ENCODE data around the gene SCG2. TPM values are rescaled to one million over a fixed set of nuclear protein-coding genes. Genes with fewer than 3 reads are reported as not detected.

Gene SCG2
- total RNA-seq, 2 donors from 2014 or later, result 0.13 TPM; not detected in 1

DNA sequence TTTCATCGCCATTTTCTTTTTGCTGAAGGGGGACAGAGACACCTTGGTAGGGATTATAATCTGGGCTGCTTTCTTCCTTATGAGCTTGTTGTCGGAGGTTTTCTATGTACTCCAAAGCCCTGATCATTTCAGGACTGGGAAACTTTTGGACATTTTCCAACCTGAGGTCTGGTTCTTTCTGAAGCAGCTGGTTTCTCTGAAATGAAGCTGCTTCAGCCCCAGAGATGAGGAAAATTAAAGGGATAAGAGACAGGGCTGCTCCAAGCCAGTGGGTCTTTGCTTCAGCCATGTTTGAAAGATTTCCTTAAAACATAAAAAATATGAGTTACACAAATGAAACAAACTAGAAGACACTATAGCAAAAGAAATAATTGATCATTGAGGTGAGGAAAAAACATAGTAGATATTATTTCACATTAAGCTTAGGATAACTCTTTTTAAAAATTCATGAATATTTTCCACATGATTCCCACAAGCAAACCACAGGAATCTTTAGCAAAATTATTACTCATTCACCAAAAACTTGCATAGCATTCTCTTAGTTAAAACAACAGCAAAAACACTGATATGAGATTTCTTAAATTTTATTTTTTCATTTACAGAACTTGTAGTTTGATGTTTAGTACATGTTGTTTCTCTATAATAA is 3.0 kb downstream of the SCG2 start:
- H3K4me1 ChIP-seq (ENCODE audit: control insufficient read depth, insufficient read depth, low read length), result no peaks in the 10 kb centered on the region
- DNase-seq, result no peak
- Mint-ChIP-seq H3K9me3 (no peaks in the 10 kb centered on the region), H3K4me1 (no peaks in the 10 kb centered on the region), H3K27ac (no peak overlapping the region), H3K4me3 (no peak overlapping the region), H3K27me3 (ENCODE audit: insufficient read depth) (peaks cover 52% of the 10 kb centered on the region), H3K36me3 (ENCODE audit: low read depth) (no peaks in the 10 kb centered on the region)
- H3K36me3 ChIP-seq (ENCODE audit: control insufficient read depth, insufficient read depth, low read length), result no peaks in the 10 kb centered on the region
- no peak overlapping the region for H3K9ac ChIP-seq (ENCODE audit: extremely low read depth, low read length, poor library complexity, severe bottlenecking)
- no peak for TF ChIP-seq CTCF (conservative IDR thresholded peaks at IDR 0.05)
- no peak overlapping the region for H3K4me3 ChIP-seq (ENCODE audit: low read length)
- H3K27ac ChIP-seq (ENCODE audit: low read depth, low read length), result no peak overlapping the region
- peaks cover 41% of the 10 kb centered on the region for H3K27me3 ChIP-seq (ENCODE audit: control insufficient read depth, insufficient read depth, low read length, poor library complexity, severe bottlenecking)
- H3K9me3 ChIP-seq (ENCODE audit: control insufficient read depth, low read length), result no peaks in the 10 kb centered on the region
- WGBS, 2 experiments (ENCODE audit: insufficient coverage in 1 of 2, insufficient read length in 1 of 2), result 96 to 100% methylated on average over 1 to 2 of the region's 2 CpGs

DNA sequence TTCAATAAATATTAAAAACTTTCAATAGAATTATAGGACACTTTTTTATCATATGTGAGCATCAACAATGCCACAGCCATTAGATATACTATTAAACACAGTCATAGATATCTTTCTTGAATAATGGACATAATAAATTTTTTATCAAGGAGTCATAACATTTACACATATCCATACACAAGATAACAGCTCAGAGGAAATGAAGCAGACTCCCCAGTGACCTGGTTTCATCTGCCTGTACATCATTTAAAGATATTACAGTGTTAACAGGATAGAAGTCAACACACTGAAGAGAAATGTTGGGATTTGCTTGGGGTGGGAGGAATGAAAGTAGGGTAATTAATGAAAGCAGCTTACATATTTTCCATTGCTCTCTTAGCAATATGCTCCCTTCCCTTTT is 5.1 kb downstream of the SCG2 start:
- H3K4me3 ChIP-seq (ENCODE audit: low read length), result no peak overlapping the region

DNA sequence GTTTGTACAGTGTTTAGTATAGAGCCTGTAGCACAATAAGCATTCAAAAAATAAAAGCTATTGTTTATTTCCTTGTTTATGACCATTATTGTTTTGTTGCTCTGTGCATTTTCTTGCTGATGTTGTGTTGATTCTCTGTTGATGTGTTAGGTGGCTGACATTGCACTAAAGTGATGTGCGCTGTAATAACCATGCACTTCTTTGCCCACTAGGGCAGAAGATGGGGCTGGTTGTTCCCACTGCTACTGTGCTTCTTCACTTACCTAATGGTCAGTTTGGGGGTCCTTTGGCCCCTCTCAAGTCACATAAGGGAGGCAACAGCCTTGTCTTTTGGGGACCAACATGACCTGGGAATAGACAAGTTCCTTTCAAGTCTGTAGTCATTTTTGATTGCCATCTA is 6.0 kb downstream of the SCG2 start:
- no peaks in the 10 kb centered on the region for H3K4me1 ChIP-seq (ENCODE audit: control insufficient read depth, insufficient read depth, low read length)
- peaks cover 36% of the 10 kb centered on the region for H3K27me3 Mint-ChIP-seq (ENCODE audit: insufficient read depth)

More for the DNA sequence above, 5.1 kb downstream of the SCG2 start:
- H3K36me3 Mint-ChIP-seq (ENCODE audit: low read depth), result no peaks in the 10 kb centered on the region
- no peaks in the 10 kb centered on the region for H3K9me3 Mint-ChIP-seq
- H3K36me3 ChIP-seq (ENCODE audit: control insufficient read depth, insufficient read depth, low read length), result no peaks in the 10 kb centered on the region
- H3K27ac ChIP-seq (ENCODE audit: low read depth, low read length), result no peak overlapping the region
- no peak overlapping the region for H3K27ac Mint-ChIP-seq
- no peaks in the 10 kb centered on the region for H3K4me1 ChIP-seq (ENCODE audit: control insufficient read depth, insufficient read depth, low read length)
- H3K27me3 ChIP-seq (ENCODE audit: control insufficient read depth, insufficient read depth, low read length, poor library complexity, severe bottlenecking), result peaks cover 38% of the 10 kb centered on the region
- no peaks in the 10 kb centered on the region for H3K4me1 Mint-ChIP-seq
- no peak overlapping the region for H3K4me3 Mint-ChIP-seq
- H3K9ac ChIP-seq (ENCODE audit: extremely low read depth, low read length, poor library complexity, severe bottlenecking), result no peak overlapping the region
- no peak for DNase-seq
- TF ChIP-seq CTCF (conservative IDR thresholded peaks at IDR 0.05), result no peak
- no peaks in the 10 kb centered on the region for H3K9me3 ChIP-seq (ENCODE audit: control insufficient read depth, low read length)
- H3K27me3 Mint-ChIP-seq (ENCODE audit: insufficient read depth), result peaks cover 45% of the 10 kb centered on the region

More for the DNA sequence above, 6.0 kb downstream of the SCG2 start:
- Histone ChIP-seq H3K27ac (ENCODE audit: low read depth, low read length) (no peak overlapping the region), H3K9ac (ENCODE audit: extremely low read depth, low read length, poor library complexity, severe bottlenecking) (no peak overlapping the region), H3K27me3 (ENCODE audit: control insufficient read depth, insufficient read depth, low read length, poor library complexity, severe bottlenecking) (peaks cover 34% of the 10 kb centered on the region), H3K36me3 (ENCODE audit: control insufficient read depth, insufficient read depth, low read length) (no peaks in the 10 kb centered on the region), H3K9me3 (ENCODE audit: control insufficient read depth, low read length) (no peaks in the 10 kb centered on the region), H3K4me3 (ENCODE audit: low read length) (no peak overlapping the region)
- 100% methylated on average over 1 of the region's 1 CpG for WGBS, 2 experiments (ENCODE audit: insufficient coverage in 1 of 2, insufficient read length in 1 of 2)
- no peak for DNase-seq
- Mint-ChIP-seq H3K36me3 (ENCODE audit: low read depth) (no peaks in the 10 kb centered on the region), H3K9me3 (no peaks in the 10 kb centered on the region), H3K4me3 (no peak overlapping the region), H3K27ac (no peak overlapping the region), H3K4me1 (no peaks in the 10 kb centered on the region)
- TF ChIP-seq CTCF (conservative IDR thresholded peaks at IDR 0.05), result peak; percentile 28
